ENCODE results near the gene TUB.

DNA sequence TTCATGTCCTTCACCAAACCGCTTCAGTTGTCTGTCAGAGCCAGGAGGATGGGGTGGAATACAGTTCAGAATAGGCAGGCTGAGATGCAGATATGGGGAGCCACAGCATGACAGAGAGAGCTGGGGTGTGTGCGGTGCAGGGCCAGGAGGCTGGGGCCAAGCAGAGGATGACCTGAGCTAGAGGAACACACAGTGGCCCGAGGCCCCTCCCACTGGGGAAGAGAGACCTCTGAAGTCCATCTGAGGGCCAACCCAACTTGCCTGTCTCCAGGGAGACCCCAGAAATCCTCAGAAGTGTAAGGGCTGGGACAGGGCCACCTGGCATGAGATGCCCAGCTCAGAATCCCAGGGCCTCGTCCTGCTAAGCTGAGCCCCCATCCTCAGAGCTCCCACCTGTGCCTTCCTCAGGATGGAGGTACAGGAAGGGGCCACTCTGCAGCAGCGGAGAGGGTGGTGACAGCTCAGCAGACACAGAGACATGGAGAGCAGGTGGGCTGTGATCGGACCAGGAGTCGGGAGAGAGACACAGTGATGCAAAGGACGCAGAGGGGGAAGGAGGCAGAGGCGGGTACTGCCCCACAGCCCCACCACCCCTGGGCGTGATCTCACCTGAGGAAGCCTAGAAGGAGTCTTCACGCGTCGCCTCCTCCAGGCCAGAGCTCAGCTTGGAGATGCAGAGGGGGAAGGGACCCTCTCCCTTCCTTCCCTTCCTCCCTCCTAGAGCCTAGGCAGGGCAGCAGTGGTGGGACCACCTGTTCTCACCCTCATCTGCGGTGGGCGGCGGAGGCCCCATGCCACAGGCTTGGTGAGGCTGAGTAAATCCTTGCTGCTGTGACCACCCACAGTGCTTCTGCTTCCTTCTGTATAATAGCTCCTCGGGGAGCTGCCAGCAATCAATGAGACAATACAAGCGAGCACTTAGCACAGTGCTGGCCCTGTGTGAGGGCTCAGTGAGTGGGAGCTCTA lies 9.1 kb upstream of the TUB start:
- no peak for TF ChIP-seq RFX5 (IDR thresholded peaks at IDR 0.05; ENCODE audit: low read length)
- TF ChIP-seq POLR2AphosphoS5 (IDR thresholded peaks at IDR 0.05; ENCODE audit: low read depth, low read length), result no peak
- TF ChIP-seq, protein P1, sequence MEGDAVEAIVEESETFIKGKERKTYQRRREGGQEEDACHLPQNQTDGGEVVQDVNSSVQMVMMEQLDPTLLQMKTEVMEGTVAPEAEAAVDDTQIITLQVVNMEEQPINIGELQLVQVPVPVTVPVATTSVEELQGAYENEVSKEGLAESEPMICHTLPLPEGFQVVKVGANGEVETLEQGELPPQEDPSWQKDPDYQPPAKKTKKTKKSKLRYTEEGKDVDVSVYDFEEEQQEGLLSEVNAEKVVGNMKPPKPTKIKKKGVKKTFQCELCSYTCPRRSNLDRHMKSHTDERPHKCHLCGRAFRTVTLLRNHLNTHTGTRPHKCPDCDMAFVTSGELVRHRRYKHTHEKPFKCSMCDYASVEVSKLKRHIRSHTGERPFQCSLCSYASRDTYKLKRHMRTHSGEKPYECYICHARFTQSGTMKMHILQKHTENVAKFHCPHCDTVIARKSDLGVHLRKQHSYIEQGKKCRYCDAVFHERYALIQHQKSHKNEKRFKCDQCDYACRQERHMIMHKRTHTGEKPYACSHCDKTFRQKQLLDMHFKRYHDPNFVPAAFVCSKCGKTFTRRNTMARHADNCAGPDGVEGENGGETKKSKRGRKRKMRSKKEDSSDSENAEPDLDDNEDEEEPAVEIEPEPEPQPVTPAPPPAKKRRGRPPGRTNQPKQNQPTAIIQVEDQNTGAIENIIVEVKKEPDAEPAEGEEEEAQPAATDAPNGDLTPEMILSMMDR (IDR thresholded peaks at IDR 0.05), result no peak
- no peak for TF ChIP-seq GATA2 (CRISPR knock-in tag; IDR thresholded peaks at IDR 0.05)
- no peak for TF ChIP-seq TCF12 (IDR thresholded peaks at IDR 0.05)
- TF ChIP-seq, protein P2, sequence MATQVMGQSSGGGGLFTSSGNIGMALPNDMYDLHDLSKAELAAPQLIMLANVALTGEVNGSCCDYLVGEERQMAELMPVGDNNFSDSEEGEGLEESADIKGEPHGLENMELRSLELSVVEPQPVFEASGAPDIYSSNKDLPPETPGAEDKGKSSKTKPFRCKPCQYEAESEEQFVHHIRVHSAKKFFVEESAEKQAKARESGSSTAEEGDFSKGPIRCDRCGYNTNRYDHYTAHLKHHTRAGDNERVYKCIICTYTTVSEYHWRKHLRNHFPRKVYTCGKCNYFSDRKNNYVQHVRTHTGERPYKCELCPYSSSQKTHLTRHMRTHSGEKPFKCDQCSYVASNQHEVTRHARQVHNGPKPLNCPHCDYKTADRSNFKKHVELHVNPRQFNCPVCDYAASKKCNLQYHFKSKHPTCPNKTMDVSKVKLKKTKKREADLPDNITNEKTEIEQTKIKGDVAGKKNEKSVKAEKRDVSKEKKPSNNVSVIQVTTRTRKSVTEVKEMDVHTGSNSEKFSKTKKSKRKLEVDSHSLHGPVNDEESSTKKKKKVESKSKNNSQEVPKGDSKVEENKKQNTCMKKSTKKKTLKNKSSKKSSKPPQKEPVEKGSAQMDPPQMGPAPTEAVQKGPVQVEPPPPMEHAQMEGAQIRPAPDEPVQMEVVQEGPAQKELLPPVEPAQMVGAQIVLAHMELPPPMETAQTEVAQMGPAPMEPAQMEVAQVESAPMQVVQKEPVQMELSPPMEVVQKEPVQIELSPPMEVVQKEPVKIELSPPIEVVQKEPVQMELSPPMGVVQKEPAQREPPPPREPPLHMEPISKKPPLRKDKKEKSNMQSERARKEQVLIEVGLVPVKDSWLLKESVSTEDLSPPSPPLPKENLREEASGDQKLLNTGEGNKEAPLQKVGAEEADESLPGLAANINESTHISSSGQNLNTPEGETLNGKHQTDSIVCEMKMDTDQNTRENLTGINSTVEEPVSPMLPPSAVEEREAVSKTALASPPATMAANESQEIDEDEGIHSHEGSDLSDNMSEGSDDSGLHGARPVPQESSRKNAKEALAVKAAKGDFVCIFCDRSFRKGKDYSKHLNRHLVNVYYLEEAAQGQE (IDR thresholded peaks at IDR 0.05; ENCODE audit: low read depth, low read length), result no peak
- TF ChIP-seq USF2 (IDR thresholded peaks at IDR 0.05; ENCODE audit: borderline replicate concordance, low read depth, low read length), result no peak
- TF ChIP-seq MXI1 (IDR thresholded peaks at IDR 0.05; ENCODE audit: low read depth, low read length), result no peak
- no peak for TF ChIP-seq RAD21 (IDR thresholded peaks at IDR 0.05; ENCODE audit: low read length)

All from SK-N-SH (cell line).